Neutrophil (primary cell): ENCODE results near the gene FIBCD1.

ENCODE experiments used
- H3K27ac ChIP-seq: fragments of 200-600 bp; sonication (generic); 2 replicates; pipeline ENCODE4 v1.5.1; 2016; ENCODE audit warnings: mild to moderate bottlenecking, moderate library complexity
- H3K27me3 ChIP-seq: fragments of 200-600 bp; sonication (generic); 2 replicates; pipeline ENCODE4 v1.6.0; 2016; ENCODE audit warnings: mild to moderate bottlenecking
- H3K36me3 ChIP-seq: fragments of 200-600 bp; sonication (generic); 2 replicates; pipeline ENCODE4 v1.5.1; 2017
- H3K4me1 ChIP-seq, 2 experiments: fragments of 200-600 bp in 1 of 2; sonication (generic) in 1 of 2; 1 replicate in 1 of 2; 2 replicates in 1 of 2; pipeline versions ENCODE4 v1.5.1 to v1.6.1; 2013 to 2016; ENCODE audit warnings: low read depth in 1 of 2, low read length in 1 of 2, mild to moderate bottlenecking in 1 of 2, moderate library complexity in 1 of 2; ENCODE audit not compliant: control insufficient read depth in 1 of 2, insufficient read depth in 1 of 2
- H3K4me3 ChIP-seq, 2 experiments: fragments of 200-600 bp in 1 of 2; sonication (generic) in 1 of 2; 1 replicate in 1 of 2; 2 replicates in 1 of 2; pipeline ENCODE4 v1.5.1; 2013 to 2016; ENCODE audit warnings: low read depth in 1 of 2, low read length in 1 of 2, mild to moderate bottlenecking in 1 of 2, moderate library complexity in 1 of 2
- H3K9me3 ChIP-seq: fragments of 200-600 bp; sonication (generic); 2 replicates; pipeline ENCODE4 v1.5.1; 2016
- CTCF ChIP-seq: fragments of 200-600 bp; sonication (generic); IDR thresholded peaks from 2 replicates; pipeline ENCODE4 v1.5.1; 2016; ENCODE audit warnings: antibody characterized with exemption

The FIBCD1 gene

DNA sequence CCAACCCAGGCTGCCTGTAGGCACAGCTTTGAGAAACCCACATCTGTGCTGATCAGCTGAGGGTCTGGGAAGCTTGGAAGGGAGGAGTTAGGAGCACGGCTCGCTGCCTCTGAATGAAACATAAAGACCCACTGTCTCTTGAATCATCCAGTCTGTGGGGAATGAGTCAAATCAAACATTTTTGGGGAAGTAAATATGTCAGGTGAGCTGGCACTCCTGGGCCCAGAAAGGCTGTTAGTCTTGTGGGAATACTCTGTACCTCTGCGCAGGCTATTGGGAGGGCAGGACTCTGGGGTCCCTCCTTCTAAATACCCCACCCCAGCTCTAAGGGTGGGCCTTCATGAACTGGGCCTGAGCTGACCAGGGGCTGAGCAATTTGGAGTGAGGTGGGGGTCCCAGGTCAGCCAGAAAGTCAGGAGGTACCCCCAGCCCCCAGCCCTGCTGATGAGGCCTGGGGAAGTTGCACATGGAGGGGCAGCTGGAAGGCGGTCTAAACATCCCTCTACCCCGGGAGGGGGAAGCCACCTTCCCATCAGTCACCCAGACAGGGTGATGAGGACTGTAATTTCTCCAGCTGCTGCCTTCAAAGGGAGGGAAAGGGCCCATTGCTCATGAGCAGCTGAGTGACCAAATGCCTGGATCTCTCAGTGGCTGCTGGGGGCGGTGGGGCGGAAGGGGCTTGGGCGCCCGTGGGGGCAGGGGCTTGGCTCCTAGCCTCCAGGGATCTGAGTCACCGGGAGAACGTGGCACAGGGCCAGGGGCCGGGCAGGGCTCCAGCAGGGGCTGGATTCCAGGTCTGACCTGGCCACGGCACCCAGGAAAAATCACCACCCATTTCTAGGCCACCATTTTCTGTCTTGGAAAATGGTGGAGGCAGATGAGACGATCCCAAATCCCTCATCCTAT, 10.8 kb downstream of the FIBCD1 start:
- Histone ChIP-seq H3K27me3 (peaks cover 46% of the 10 kb centered on the region), H3K4me1 (no peaks in the 10 kb centered on the region), H3K9me3 (no peaks in the 10 kb centered on the region), H3K4me3 (no peak overlapping the region), H3K27ac (no peak overlapping the region), H3K36me3 (no peaks in the 10 kb centered on the region)
- no peak for TF ChIP-seq CTCF

GRCh38 chr9:130927338-130927737, 11.7 kb downstream of the FIBCD1 start:
- H3K9me3 ChIP-seq = no peaks in the 10 kb centered on the region
- H3K4me3 ChIP-seq = no peak overlapping the region
- peaks cover 43% of the 10 kb centered on the region for H3K27me3 ChIP-seq
- no peak for TF ChIP-seq CTCF
- H3K27ac ChIP-seq = no peak overlapping the region
- H3K36me3 ChIP-seq = no peaks in the 10 kb centered on the region
- H3K4me1 ChIP-seq = no peaks in the 10 kb centered on the region

GRCh38 chr9:130925050-130925678, 13.9 kb downstream of the FIBCD1 start:
- TF ChIP-seq CTCF = no peak
- H3K9me3 ChIP-seq = no peaks in the 10 kb centered on the region
- H3K27ac ChIP-seq = no peak overlapping the region
- no peak overlapping the region for H3K4me3 ChIP-seq
- peaks cover 32% of the 10 kb centered on the region for H3K27me3 ChIP-seq
- no peaks in the 10 kb centered on the region for H3K4me1 ChIP-seq
- no peaks in the 10 kb centered on the region for H3K36me3 ChIP-seq

GRCh38 chr9:130924448-130924788, 14.6 kb downstream of the FIBCD1 start:
- no peak for TF ChIP-seq CTCF

DNA sequence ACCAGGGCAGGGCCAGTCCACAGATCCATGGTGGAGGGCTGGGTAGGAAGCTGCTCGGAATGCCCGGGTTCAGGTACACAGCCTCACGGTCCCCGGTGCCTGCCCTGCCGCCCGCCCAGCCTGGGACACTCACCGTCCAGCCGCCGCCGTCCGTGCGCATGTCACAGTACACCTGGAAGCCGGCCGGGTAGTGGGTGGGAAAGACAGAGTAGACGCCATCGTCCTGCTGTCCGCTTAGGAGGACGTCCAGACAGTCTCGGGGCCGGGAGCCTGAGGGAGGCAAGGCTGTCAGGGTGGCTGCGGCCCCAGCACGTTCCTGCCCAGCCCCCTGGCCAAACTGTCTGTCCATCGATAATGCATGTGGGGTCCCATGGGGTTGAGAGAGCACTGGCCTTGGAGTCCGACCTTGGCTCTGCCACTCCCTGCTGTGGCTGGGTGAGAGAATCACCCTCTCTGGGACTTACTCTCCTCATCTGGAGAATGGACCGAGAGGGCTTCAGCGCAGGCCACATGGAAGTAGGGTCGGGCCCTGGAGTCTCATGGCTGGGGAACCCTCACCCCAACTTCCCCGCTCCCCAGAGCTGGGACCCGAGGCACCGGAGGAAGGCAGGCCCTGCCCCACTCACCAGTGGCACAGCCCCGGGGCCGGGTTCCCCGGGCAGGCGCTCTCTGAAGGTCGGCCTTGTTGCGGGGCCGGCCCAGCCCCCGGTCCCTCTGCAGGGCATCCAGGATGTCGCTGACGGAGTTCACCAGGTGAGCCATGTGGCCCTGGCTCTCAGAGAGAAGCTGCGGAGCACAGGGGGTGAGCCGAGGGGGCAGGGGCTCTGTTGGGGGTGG, 15.2 kb downstream of the FIBCD1 start:
- Histone ChIP-seq H3K27ac (no peak overlapping the region), H3K9me3 (no peaks in the 10 kb centered on the region), H3K36me3 (no peaks in the 10 kb centered on the region), H3K4me3 (no peak overlapping the region), H3K27me3 (peaks cover 35% of the 10 kb centered on the region), H3K4me1 (no peaks in the 10 kb centered on the region)
- TF ChIP-seq CTCF = no peak

More at GRCh38 chr9:130924448-130924788, 14.6 kb downstream of the FIBCD1 start:
- H3K4me3 ChIP-seq = no peak overlapping the region
- H3K27ac ChIP-seq = no peak overlapping the region
- peaks cover 31% of the 10 kb centered on the region for H3K27me3 ChIP-seq
- no peaks in the 10 kb centered on the region for H3K4me1 ChIP-seq
- H3K9me3 ChIP-seq = no peaks in the 10 kb centered on the region
- H3K36me3 ChIP-seq = no peaks in the 10 kb centered on the region
